Mesenteric fat pad (tissue), 1 donor: ENCODE data around the gene PYDC1. TPM values are rescaled to one million over a fixed set of nuclear protein-coding genes. Genes with fewer than 3 reads are reported as not detected.

Source experiments
- DNase-seq: peaks from one replicate; pipeline ENCODE4 v3.0.0-alpha.2; 2020; ENCODE audit warnings: low spot score
- total RNA-seq: library from RNA; stranded (reverse); fragmentation: NEBNext Ultra II Directional; extraction: Animal tissue kit (Norgen Biotek cat#: 25700); gene quantifications from one replicate; pipeline ENCODE4 v1.2.1, GENCODE V29; 2021
- donor health status: DM: yes; HTN: yes; CAD: no.

Gene PYDC1
- total RNA-seq, 1 donor from 2014 or later = not detected

DNA sequence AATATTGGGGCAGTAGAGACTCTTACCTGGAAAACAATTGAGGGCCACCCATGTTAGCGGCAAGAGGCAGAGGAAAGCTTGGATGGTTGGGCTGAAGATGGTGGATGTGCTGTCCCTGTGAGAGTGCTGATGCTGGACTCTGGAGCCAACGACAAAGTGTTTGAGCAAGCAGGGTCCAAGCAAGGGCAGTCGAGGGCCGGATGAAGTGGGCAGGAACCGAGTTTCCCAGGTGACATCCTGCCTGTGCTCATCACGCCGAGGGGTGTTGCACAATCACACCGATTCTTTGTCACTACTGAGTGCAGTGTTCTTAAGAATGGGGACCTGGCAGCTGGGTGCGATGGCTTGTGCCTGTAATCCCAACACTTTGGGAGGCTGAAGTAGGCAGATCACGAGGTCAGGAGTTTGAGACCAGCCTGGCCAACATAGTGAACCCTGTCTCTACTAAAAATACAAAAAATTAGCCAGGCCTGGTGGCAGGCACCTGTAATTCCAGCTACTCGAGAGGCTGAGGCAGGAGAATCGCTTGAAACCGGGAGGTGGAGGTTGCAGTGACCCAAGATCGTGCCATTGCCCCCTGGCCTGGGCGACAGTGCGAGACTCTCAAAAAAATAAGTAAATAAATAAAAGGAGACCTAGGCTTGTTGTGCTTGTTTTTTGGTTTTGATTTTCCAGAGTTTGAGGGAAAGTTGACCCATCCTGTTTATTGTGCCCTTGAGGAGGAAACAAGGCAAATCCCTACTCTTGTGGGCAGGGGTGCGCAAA lies 20.4 kb downstream of the PYDC1 start:
- DNase-seq = peak; percentile 85

DNA sequence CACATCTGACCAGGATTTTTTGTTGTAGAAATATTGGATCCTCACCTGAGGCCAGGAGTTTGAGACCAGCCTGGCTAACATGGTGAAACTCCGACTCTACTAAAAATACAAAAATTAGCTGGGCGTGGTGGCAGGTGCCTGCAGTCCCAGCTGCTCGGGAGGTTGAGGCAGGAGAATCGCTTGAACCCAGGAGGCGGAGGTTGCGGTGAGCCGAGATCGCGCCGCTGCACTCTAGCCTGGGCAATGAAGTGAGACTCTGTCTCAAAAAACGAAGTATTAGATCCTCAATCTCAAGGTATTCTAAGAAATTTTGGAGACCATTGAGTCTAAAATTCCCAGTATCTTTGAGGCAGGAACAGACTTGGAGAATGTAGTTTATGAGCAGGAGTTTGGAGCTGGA lies 21.1 kb downstream of the PYDC1 start:
- DNase-seq = peak; percentile 39

DNA sequence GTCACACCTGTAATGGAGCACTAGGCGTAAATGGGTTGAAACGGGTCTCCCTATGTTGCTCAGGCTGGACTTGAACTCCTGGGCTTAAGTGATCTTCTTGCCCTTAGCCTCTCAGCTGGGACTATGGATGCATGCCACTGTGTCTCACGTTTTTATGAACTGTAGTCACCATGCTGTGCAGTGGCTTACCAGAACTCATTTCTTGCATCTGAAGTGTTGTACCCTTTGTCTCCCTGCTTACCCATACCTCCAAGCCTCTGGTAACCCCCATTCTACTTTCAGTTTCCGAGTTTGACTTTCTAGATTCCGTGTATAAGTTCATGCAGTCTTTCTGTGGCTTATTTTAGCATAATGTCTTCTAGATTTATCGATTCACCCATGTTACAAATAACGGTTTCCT lies 22.0 kb downstream of the PYDC1 start:
- no peak for DNase-seq

DNA sequence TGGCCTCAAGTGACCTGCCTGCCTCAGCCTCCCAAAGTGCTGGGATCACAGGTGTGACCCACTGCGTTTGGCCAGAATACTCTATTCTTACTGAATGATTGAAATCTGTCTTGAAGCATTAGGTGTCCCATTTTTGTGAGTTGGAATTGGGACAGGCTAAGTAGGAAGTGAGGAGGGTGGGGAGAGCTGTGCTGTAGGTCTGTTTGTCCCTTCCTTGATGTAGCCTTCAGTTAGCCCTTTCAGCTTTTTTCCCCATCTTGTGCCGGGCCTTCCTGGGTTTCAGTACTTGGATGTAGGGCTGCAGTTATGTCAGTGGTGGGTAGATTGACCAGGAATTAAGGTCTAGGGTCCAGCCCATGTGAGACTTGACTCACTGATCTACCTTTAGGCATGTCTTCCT lies 23.1 kb downstream of the PYDC1 start:
- peak; percentile 41 for DNase-seq

DNA sequence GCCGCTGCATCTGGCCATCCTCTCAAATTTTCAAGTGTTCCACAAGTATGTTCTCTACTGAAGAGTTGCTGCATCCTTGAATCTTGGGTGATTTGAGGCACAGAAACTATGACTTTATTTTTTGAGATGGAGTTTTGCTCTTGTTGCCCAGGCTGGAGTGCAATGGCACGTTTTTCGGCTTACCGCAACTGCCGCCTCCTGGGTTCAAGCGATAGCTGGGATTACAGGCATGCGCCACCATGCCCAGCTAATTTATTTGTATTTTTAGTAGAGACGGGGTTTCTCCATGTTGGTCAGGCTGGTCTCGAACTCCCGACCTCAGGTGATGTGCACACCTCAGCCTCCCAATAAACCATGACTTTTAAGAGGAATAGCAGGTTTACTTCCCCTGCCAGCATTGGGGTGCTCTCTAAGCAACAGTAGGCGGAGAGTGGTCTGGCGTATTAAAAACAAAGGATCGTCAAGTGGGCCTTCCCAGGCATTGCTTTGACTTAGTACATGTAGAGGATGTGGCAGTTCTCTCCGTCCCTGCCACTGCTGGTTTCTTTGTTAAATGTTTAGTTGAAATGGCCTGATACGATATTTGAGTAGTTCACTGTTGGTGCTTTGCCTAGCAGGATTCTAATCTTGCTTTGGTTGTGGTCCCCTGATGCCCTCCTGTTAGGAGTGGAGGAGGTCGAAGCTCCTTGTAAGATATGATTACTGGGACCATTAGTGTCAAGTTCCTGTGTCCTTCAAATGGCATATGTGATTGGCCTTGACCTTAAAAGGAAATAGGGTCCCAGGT lies 23.9 kb downstream of the PYDC1 start:
- DNase-seq = peak; percentile 45

DNA sequence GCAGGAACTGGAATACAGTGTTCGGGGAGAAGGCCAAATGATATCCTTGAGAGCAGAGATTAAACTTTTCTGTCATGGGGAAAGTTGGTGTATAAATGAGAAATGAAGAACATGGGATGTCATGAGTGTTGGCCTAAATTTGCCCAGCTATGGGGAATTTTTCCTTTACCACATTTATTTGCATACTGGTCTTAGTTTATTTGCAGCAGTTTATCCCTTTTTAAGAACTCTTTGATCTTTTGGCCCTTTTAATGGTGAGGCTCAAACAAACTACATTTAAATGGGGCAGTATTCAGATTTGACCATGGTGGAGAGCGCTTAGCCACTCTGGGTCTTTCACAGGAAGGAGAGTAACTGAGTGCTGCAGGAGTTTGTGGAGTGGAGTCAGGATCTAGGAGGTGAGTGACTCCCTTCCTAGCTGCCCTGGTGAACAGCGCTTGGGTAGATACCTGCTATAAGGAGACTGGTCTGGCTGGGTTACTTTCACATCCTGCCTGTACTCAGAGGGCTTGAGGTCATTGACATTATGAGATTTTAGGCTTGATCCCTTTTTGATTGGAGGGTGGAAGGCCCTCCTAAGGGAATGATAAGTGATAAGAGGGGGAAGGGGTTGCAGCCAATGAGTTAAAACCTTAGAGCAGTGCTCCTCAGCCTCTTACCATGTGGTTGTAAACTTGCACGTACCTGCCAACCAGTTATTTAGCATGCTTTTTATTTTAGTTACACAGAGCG lies 25.1 kb downstream of the PYDC1 start:
- DNase-seq = no peak

GRCh38 chr16:31190818-31191444 lies 26.0 kb downstream of the PYDC1 start:
- DNase-seq = no peak

DNA sequence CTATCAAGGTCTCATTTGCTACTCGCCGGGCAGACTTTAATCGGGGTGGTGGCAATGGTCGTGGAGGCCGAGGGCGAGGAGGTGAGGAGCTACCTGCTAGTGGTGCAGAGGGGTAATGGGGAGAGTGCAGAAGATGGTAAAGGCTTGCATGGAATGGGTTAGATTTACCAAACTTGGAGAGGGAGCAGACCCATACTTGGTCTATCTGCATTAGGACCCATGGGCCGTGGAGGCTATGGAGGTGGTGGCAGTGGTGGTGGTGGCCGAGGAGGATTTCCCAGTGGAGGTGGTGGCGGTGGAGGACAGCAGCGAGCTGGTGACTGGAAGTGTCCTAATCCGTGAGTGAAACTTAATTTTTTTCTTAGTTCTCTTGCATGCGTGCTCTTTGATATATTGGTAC lies 26.9 kb downstream of the PYDC1 start:
- DNase-seq = no peak

- DNase-seq = no peak
Observed at GRCh38 chr16:31189412-31189778, 27.5 kb downstream of the PYDC1 start.

GRCh38 chr16:31188450-31189411 lies 28.2 kb downstream of the PYDC1 start:
- no peak for DNase-seq

DNA sequence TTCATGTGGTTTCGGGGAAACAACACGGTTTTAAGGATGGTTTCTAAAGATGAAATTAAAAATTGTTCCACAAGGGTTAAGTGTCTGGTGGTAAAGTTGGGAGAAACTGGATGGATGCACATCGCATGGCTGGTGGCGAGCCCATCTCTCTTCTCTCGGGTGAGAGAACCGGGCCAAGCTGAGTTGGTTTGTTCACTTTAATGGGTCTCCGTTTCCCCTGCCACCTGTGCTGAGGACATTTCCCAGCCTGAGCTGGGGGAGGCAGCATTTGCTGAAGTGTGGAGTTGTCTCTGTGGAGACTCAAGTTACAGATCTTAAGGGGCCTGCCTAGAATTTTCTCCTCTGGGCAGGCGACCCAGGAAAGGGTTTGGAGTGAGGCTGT lies 29.1 kb downstream of the PYDC1 start:
- no peak for DNase-seq

GRCh38 chr16:31186930-31187807 lies 29.8 kb downstream of the PYDC1 start:
- no peak for DNase-seq

GRCh38 chr16:31186176-31186575 lies 30.8 kb downstream of the PYDC1 start:
- DNase-seq = no peak

DNA sequence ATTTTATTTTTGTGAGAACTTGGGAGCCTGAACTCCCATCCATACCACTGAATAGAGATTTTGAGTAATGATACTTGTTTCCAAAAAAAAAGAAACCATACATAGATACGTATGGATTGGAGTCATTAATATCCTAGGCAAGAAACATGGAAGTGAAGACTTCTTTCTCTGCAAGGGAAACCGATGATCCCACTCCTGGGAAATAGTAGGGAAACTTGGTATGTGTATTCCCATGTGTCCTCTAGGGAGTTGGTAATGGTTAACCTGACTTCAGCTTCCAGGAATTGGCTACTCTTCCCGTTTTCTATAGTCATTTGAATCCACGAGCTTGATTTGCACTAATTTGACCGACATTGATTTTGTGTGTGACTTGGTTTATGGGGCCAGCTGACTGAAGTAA lies 31.6 kb downstream of the PYDC1 start:
- DNase-seq = no peak

DNA sequence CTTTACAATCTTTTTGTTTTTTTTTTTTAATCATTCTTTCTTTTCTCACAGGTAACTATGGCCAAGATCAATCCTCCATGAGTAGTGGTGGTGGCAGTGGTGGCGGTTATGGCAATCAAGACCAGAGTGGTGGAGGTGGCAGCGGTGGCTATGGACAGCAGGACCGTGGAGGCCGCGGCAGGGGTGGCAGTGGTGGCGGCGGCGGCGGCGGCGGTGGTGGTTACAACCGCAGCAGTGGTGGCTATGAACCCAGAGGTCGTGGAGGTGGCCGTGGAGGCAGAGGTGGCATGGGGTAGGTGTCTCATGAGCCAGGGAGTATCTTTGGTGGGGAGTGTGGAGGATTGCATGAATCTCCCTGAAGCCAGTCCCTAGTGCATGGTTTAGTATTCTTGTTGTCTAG lies 32.0 kb downstream of the PYDC1 start:
- DNase-seq = no peak

GRCh38 chr16:31183432-31184428 lies 33.2 kb downstream of the PYDC1 start:
- no peak for DNase-seq

- DNase-seq = no peak
Observed at GRCh38 chr16:31182391-31182790, 34.5 kb downstream of the PYDC1 start.
